ENCODE measurements around the gene MYRF.
A peak's percentile ranks its signal among the peaks of the same experiment; 100 is the strongest.

MYRF gene

DNA sequence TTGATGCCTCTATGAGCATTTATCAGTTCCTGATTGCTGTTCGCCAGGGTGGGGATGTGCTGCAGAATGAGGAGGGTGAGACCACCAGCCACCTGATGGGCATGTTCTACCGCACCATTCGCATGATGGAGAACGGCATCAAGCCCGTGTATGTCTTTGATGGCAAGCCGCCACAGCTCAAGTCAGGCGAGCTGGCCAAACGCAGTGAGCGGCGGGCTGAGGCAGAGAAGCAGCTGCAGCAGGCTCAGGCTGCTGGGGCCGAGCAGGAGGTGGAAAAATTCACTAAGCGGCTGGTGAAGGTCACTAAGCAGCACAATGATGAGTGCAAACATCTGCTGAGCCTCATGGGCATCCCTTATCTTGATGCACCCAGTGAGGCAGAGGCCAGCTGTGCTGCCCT, 43.0 kb downstream of the MYRF start:
- DNase-seq (ENCODE audit: low spot score): no peak

GRCh38 chr11:61795876-61796526, 43.6 kb downstream of the MYRF start:
- no peak for DNase-seq (ENCODE audit: low spot score)

GRCh38 chr11:61797263-61797944, 45.0 kb downstream of the MYRF start:
- peak; percentile 89 for DNase-seq (ENCODE audit: low spot score)

DNA sequence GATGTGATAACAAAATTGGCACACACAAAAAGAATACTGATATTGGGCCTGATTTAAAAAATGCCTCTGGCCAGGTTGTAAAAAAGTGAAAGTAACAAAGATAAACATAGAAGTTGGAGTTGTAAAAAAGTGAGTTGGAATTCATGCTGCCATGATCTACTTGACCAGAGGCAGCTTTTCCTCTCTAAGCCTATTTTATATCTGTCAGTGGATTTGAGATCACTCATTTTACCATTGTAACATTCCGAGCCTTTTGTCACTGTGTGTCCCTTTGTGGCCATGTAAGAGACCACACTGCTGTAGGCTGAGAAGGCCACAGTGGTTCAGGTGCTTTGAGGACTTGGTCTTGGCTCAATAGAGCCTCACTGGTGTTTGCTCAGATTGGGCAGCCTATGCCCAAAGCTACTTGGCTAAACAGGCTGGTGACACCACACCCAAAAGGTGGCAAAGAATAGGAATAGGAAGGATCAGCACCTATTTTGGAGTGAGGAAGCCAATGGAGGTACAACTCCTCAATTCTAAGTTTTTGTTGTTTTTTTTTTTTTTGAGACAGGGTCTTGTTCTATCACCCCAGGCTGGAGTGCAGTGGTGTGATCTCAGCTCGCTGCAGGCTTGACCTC, 47.3 kb downstream of the MYRF start:
- no peak for DNase-seq (ENCODE audit: low spot score)

DNA sequence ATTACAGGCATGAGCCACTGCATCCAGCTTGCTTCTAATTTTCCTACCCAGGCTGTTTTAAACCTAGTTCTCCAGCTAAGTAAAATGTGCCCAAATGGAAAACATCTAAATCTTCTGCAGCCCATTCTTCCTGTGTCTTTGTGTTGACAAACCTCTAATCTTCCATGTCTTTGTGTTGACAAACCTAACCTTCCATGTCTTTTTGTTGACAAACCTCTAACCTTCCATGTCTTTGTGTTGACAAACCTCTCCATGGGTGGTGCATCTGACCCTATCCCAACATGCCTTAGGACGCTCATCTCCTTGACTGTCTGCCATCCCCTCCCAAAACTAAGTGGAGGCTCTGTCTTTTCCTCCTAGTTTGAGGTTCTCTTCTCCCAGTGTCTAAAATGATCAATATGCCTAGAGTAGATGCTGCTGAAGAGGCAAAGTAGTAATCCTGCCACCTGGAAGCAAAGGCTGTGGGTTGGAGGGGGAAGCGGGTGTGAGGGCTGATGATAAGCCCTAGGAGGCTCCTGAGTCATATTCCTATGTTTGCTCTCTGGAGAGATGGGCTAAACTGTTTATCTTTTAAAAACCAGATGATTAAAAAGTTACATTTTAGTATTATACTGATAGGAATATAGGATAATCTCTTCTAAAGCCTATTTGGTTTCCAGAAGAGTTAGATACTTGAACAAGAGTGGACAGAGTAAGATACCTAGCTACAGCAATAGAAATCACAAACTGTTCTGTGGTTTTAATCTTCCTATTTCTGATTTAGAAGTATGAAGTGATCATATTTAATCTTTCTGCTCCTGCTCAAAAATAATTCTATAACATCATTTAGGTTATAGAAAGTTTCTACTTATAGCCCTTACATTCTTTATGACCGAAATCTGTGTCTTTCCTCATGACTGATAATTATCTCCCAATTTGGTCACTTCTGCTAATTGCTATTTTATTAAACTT, 48.2 kb downstream of the MYRF start:
- no peak for DNase-seq (ENCODE audit: low spot score)

DNA sequence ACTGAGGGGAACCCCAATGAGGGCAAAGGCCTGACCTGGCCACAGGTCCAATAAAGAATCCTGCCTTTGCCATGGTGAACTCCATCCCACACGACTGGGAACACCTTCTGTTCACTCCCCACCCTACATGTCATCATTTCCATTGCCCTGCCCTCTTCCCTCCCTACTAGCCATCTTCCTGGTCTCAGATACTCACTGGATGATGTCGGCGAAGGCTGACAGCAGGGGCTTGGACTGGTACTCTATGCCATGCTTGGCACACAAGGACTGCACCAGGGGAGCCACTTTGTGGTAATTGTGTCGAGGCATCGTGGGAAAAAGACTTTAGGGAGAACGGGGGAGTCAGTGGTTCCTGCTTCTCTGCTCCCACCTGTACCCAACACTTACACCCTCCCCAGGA, 50.2 kb downstream of the MYRF start:
- DNase-seq (ENCODE audit: low spot score): no peak

DNA sequence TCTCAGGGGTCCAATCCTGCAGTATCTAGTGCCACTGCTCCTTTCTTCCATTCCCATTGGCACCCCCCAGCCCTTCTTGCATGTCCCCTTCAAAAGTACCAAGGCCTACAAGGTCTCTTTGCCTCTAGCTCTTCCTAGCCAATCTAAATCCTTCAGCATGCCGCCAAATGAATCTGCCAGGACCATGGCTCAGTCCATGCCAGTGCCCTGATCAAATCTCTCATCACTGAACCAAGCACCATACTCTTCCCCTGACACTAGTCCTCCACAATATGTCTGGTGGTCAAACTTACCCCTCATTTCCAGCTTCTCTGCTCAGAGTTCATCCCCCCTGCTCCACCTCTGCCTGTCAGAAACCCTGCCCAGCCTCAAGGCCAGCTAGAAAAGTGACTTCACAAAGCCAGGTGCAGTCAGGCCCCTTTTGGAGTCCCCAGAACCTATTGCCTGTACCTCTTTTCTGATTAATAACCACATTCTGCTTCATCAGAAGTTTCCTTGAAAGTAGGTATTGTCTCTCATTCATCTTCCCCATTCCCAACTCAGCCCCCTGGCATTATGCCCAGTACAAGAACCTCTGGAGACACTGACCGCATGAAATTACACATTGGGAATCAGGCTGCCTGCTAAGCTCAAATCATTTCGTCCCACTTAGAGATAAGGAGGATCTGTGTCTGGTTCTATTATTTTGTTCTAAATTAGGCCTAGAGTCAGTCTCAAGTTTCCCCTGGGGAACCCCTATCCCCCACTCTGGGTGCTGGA, 51.6 kb downstream of the MYRF start:
- no peak for DNase-seq (ENCODE audit: low spot score)

GRCh38 chr11:61805146-61805545, 52.7 kb downstream of the MYRF start:
- DNase-seq (ENCODE audit: low spot score): no peak

DNA sequence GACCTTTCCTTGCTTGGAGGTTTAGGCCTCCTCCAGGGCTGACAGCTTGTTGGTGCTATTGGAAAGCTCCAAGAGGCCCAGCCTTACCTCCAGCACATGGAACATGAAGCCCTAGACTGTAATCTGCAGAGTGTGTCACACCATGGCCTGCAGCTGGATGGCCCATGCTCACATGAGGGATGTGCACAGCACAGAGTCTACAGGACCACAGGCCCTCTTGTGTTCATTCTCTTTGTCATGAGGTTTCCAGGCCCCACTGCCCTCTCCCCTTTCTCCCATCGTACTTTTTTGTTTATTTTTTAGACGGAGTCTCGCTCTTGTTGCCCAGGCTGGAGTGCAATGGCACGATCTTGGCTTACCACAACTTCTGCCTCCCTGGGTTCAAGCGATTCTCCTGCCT, 54.3 kb downstream of the MYRF start:
- no peak for DNase-seq (ENCODE audit: low spot score)

DNA sequence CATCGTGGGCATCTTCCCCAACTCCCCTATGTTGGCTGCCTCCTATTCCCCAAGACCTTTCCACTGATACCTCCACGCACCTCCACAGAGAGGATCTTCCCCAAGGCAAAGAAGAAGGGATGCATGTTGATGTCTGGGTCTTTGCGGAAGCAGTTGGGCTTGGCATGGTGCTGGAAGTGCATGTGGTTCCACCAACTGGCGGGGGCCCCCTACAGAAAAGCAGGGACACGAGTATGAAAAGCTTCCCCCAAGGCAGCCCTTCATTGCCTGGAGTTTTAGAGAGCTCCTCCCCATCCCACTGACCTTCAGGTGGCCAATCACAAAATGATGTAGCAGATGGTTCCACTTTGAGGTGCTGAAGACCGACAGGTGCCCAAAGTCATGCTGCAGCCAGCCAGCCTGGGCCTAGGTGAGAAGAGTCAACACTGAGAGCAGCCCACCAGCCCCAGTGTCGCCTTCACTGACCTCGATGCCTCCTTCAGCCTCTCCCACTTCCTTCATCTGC, 58.3 kb downstream of the MYRF start:
- DNase-seq (ENCODE audit: low spot score): no peak

DNA sequence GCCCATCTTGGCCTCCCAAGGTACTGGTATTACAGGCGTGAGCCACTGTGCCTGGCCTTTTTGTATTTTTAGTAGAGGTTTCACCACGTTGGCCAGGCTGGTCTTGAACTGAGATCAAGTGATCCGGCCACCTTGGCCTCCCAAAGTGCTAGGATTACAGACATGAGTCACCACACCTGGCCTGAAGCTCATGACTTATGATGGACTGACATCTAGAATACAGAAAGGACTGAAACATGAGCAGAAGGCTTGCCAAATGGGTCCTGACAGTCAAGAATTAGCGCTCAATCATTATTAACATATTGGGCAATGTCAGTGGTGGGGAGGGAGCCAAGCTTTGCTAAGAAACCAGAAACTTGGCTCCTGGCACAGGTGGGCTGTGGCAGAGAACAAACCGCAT, 59.4 kb downstream of the MYRF start:
- DNase-seq (ENCODE audit: low spot score): no peak

GRCh38 chr11:61812736-61813411, 60.4 kb downstream of the MYRF start:
- no peak for DNase-seq (ENCODE audit: low spot score)

GRCh38 chr11:61814247-61814957, 62.0 kb downstream of the MYRF start:
- DNase-seq (ENCODE audit: low spot score): peak; percentile 64

DNA sequence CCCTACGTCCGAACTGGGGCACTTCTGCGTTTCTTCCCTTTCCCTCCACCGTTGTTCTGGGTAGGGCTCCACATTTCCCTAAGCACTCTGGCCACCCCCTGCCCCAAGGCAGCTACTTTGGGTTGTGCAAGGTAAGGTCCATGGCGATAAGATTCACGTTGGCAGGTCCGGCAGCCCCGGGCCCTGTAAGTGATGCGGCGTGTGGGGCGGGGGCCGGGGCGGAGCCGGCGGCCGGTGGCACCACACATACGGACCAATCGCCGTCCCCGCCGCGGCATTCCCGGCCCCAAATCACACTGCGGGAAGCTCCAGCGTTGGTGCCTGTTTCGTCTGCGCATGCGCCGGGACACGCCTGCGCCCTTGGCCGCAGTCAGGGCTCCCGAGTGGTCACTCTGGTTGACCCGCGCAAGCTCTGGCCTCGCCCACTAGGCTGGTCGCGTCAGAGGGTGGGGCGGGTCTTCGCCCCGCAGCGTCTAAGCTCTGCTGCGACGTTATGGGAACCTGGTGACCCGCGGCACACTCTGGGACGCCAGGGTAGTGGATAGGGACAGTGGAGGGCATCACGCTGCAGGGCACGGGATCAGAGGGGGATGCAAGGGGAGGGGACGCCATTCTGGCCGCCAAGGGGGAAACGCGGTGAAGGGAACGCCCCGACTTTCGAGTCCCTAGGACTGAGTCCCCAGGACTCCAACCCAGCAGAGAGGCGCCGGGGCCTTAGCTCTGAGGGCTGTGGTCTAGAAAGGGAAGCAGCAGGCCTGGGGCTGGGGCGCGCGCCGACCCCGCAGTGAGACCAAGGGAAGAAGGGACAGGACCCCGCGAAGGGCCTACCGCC, 62.7 kb downstream of the MYRF start:
- peak; percentile 97 for DNase-seq (ENCODE audit: low spot score)

DNA sequence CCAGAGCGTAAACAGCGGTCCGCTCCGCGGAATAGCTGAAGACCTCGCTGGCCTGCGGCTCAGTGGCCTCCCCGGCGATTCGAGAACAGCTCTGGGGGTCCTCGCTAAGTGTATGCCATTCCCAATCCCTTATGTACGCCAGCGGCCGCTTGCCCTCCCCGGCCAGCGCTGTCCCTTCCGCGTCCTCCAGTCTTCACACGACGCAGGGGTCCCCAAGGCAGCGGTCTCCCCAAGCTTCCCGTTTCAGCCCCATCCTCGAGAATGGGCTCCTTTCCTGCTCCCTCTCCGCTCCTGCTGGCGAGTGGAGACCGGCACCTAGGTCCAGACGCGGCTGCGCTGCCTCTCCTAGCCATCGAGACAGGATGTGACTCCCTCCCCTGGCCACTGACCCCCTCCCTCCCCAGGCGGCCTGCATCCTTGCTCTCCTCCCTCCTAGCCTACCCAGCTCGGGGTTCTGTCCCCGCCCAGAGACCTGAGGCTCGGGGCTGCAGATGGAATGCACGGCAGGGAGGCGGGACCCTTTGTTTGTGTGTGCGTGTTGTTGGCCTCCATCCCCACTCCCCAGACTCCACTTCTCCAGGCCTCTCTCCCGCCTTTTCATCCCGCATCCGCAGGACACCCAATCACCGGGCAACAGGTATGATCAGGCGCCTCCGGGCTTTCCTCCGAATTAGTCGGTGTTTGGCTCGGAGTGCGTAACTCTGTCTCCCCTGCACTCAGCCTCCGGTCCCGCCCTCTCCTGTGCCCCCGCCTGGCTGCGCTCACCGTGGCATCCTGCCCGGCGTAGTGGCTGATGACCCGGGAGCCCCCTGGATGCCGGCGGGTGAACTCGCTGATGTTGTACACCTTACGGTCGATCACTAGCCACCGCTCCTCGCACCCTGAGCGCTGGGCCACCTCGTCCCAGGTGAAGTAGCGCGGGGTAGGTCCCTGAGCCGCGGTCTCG, 63.6 kb downstream of the MYRF start:
- DNase-seq (ENCODE audit: low spot score): peak; percentile 58

DNA sequence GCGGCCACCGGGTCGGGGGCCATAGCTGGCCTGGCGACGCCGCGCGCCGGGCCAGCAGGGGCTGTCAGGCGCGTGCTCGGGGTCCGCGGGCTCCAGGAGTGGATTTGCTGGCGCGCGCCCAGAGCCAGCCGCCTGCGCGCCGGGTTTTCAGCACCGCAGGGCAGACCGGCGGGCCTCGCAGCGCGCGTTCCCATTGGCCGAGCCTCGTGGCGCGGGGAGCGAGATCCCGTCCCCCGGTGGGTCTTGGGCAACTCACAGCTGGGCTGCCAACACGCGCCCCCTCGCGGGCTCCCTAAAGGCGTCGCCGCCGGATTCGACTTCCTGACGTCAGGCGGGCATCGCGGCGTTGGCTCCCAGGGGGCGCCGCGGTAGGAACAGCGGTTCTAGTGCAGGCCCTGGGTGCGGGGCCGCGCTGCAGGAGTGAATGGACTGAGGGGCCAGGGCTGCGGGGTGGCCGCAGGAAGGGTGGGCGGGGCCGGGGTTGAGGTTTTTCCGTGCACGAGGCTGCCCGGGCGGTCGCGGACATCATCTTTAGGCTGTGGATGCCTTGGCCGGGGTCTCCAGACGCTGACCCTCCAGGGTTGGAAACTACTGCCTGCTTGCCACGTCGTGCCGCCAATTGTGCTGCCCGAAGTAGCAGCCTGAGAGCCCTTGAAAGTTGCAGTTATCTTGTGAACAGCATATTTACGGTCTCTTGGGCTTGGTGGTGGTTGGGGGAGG, 64.5 kb downstream of the MYRF start, which contains the start of gene FADS1:
Gene FADS1 (minus strand): TSS at position 268 of the 720 bp plus-strand sequence. CDS start 74 bp downstream, at position 194.
- peak; percentile 93 for DNase-seq (ENCODE audit: low spot score)

Data from putamen (tissue), 1 donor.